ENCODE data around the gene HBG2. TPM values are rescaled to one million over a fixed set of nuclear protein-coding genes. Genes with fewer than 3 reads are reported as not detected.

The HBG2 gene
- total and polyA plus RNA-seq, 2 experiments from 2014 or later, result not detected

- TF ChIP-seq, protein P1, sequence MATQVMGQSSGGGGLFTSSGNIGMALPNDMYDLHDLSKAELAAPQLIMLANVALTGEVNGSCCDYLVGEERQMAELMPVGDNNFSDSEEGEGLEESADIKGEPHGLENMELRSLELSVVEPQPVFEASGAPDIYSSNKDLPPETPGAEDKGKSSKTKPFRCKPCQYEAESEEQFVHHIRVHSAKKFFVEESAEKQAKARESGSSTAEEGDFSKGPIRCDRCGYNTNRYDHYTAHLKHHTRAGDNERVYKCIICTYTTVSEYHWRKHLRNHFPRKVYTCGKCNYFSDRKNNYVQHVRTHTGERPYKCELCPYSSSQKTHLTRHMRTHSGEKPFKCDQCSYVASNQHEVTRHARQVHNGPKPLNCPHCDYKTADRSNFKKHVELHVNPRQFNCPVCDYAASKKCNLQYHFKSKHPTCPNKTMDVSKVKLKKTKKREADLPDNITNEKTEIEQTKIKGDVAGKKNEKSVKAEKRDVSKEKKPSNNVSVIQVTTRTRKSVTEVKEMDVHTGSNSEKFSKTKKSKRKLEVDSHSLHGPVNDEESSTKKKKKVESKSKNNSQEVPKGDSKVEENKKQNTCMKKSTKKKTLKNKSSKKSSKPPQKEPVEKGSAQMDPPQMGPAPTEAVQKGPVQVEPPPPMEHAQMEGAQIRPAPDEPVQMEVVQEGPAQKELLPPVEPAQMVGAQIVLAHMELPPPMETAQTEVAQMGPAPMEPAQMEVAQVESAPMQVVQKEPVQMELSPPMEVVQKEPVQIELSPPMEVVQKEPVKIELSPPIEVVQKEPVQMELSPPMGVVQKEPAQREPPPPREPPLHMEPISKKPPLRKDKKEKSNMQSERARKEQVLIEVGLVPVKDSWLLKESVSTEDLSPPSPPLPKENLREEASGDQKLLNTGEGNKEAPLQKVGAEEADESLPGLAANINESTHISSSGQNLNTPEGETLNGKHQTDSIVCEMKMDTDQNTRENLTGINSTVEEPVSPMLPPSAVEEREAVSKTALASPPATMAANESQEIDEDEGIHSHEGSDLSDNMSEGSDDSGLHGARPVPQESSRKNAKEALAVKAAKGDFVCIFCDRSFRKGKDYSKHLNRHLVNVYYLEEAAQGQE (IDR thresholded peaks at IDR 0.05; ENCODE audit: unreplicated experiment), result no peak
- TF ChIP-seq ZNF331 (CRISPR knock-in tag; IDR thresholded peaks at IDR 0.05; ENCODE audit: low read depth) (no peak), CREB1 (CRISPR knock-in tag; IDR thresholded peaks at IDR 0.05; ENCODE audit: low read depth) (no peak), STAT1 (IDR thresholded peaks at IDR 0.05; ENCODE audit: unreplicated experiment) (no peak)
- TF ChIP-seq, protein P2, sequence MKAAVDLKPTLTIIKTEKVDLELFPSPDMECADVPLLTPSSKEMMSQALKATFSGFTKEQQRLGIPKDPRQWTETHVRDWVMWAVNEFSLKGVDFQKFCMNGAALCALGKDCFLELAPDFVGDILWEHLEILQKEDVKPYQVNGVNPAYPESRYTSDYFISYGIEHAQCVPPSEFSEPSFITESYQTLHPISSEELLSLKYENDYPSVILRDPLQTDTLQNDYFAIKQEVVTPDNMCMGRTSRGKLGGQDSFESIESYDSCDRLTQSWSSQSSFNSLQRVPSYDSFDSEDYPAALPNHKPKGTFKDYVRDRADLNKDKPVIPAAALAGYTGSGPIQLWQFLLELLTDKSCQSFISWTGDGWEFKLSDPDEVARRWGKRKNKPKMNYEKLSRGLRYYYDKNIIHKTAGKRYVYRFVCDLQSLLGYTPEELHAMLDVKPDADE (IDR thresholded peaks at IDR 0.05), result no peak
Observed at GRCh38 chr11:5210376-5210885, 44.1 kb downstream of the HBG2 start (continued).

DNA sequence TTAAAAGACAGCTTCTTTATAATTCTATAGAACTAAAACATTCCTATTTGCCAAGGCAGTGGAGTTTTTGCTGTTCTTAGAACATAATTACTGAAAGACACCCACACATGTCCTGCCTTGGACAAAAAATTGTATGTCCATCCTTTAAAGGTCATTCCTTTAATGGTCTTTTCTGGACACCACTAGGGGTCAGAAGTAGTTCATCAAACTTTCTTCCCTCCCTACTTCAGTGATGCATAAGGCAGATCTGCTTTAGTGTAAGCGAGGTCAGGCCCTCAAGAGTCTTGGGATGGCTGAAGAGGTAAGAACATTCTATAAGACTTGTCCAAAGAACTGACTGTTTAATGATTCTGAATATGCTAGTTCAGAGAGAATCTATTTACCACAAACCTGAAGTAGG lies 49.8 kb downstream of the HBG2 start:
- Histone ChIP-seq H3K36me3 (ENCODE audit: insufficient read depth) (no peaks in the 10 kb centered on the region), H3K27me3 (ENCODE audit: insufficient read depth) (no peaks in the 10 kb centered on the region), H3K4me3 (no peak overlapping the region), H3K79me2 (replicated peaks; ENCODE audit: insufficient read depth) (no peaks in the 10 kb centered on the region), H2AFZ (no peak overlapping the region), H4K20me1 (replicated peaks; ENCODE audit: insufficient read depth) (no peaks in the 10 kb centered on the region), H3K27ac (ENCODE audit: low read depth) (no peak overlapping the region), H3K9me2 (ENCODE audit: insufficient read depth) (no peaks in the 10 kb centered on the region), H3K4me1 (ENCODE audit: insufficient read depth) (0 out of 2 replicates have a peak, but pooled peaks cover 7% of the 10 kb centered on the region), H3K4me2 (no peak overlapping the region), H3F3A (replicated peaks; ENCODE audit: low read depth) (no peaks in the 10 kb centered on the region)
- TF ChIP-seq ZNF114 (CRISPR knock-in tag; IDR thresholded peaks at IDR 0.05) (no peak), EZH2 (IDR thresholded peaks at IDR 0.05; ENCODE audit: low read depth, unreplicated experiment) (no peak), NANOG (IDR thresholded peaks at IDR 0.05; ENCODE audit: borderline replicate concordance) (no peak)
- TF ChIP-seq, protein P2 (IDR thresholded peaks at IDR 0.05), result no peak
- TF ChIP-seq, protein P3, sequence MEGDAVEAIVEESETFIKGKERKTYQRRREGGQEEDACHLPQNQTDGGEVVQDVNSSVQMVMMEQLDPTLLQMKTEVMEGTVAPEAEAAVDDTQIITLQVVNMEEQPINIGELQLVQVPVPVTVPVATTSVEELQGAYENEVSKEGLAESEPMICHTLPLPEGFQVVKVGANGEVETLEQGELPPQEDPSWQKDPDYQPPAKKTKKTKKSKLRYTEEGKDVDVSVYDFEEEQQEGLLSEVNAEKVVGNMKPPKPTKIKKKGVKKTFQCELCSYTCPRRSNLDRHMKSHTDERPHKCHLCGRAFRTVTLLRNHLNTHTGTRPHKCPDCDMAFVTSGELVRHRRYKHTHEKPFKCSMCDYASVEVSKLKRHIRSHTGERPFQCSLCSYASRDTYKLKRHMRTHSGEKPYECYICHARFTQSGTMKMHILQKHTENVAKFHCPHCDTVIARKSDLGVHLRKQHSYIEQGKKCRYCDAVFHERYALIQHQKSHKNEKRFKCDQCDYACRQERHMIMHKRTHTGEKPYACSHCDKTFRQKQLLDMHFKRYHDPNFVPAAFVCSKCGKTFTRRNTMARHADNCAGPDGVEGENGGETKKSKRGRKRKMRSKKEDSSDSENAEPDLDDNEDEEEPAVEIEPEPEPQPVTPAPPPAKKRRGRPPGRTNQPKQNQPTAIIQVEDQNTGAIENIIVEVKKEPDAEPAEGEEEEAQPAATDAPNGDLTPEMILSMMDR (conservative IDR thresholded peaks at IDR 0.05; ENCODE audit: low read depth in 2 of 2), result peak; percentile 72 to 82
- Mint-ChIP-seq H3K27me3 (ENCODE audit: insufficient read depth, low read depth, poor library complexity) (no peaks in the 10 kb centered on the region), H3K36me3 (ENCODE audit: low read depth) (no peaks in the 10 kb centered on the region), H3K4me1 (0 out of 3 replicates have a peak, but pooled peaks cover 4% of the 10 kb centered on the region), H3K9me3 (no peaks in the 10 kb centered on the region), H3K27ac (no peak overlapping the region), H3K4me3 (no peak overlapping the region)
- DNase-seq (ENCODE audit: low spot score) (peak; percentile 81), ATAC-seq (peak; percentile 95)

Measured in GM23338 (cell line).